ENCODE data around the gene GPR160. TPM values are rescaled to one million over a fixed set of nuclear protein-coding genes. Genes with fewer than 3 reads are reported as not detected.

The GPR160 gene
- total RNA-seq, 1 experiment from 2014 or later = 16.1 TPM

GRCh38 chr3:170046269-170047132 lies 8.7 kb downstream of the GPR160 start:
- no peak for DNase-seq
- H3K4me3 ChIP-seq (ENCODE audit: low read depth, low read length) = no peak overlapping the region
- no peaks in the 10 kb centered on the region for H3K27me3 ChIP-seq (replicated peaks; ENCODE audit: control insufficient read depth, insufficient read depth, low read length)
- no peaks in the 10 kb centered on the region for H3K36me3 ChIP-seq (ENCODE audit: control insufficient read depth, insufficient read depth, low read length)
- no peaks in the 10 kb centered on the region for H3K27me3 Mint-ChIP-seq (ENCODE audit: insufficient read depth, unreplicated experiment)
- peaks cover 8% of the 10 kb centered on the region for H3K36me3 Mint-ChIP-seq (ENCODE audit: insufficient read depth, unreplicated experiment)
- ChIA-PET POLR2A (interaction anchor here (0.5 kb wide), 1 partner anchor 107 kb away, joined by 5 read pairs; no protein-coding TSS in a partner anchor), CTCF (interaction anchor here (0.6 kb wide), 1 partner anchor 35 kb away, joined by 3 read pairs; no protein-coding TSS in a partner anchor)
- TF ChIP-seq CTCF (IDR thresholded peaks at IDR 0.05; ENCODE audit: insufficient read depth in 1 of 2, low read depth in 1 of 2, low read length in 1 of 2, severe bottlenecking in 1 of 2, unreplicated experiment in 1 of 2) = no peak
- peak overlapping the region; percentile 61 for H3K27ac Mint-ChIP-seq (ENCODE audit: unreplicated experiment)
- H3K4me3 Mint-ChIP-seq (ENCODE audit: unreplicated experiment) = no peak overlapping the region
- no peaks in the 10 kb centered on the region for H3K9me3 Mint-ChIP-seq (ENCODE audit: unreplicated experiment)
- H3K4me1 ChIP-seq = peaks cover 11% of the 10 kb centered on the region
- no peaks in the 10 kb centered on the region for H3K9me3 ChIP-seq
- H3K4me1 Mint-ChIP-seq (ENCODE audit: low read depth, unreplicated experiment) = peaks cover 6% of the 10 kb centered on the region
- intact Hi-C loops (cut with micrococcal nuclease; ENCODE audit: unreplicated experiment) = no loop called here
- BruUV-seq (replicated peaks) = no TSS peak

GRCh38 chr3:170047133-170047404 lies 9.3 kb downstream of the GPR160 start:
- Histone ChIP-seq H3K4me3 (ENCODE audit: low read depth, low read length) (no peak overlapping the region), H3K36me3 (ENCODE audit: control insufficient read depth, insufficient read depth, low read length) (no peaks in the 10 kb centered on the region), H3K4me1 (peaks cover 11% of the 10 kb centered on the region), H3K27me3 (replicated peaks; ENCODE audit: control insufficient read depth, insufficient read depth, low read length) (no peaks in the 10 kb centered on the region), H3K9me3 (no peaks in the 10 kb centered on the region)
- POLR2A ChIA-PET = no interaction called here
- no peak for TF ChIP-seq CTCF (IDR thresholded peaks at IDR 0.05; ENCODE audit: insufficient read depth in 1 of 2, low read depth in 1 of 2, low read length in 1 of 2, severe bottlenecking in 1 of 2, unreplicated experiment in 1 of 2)
- no peak overlapping the region for H3K4me3 Mint-ChIP-seq (ENCODE audit: unreplicated experiment)
- intact Hi-C loops (cut with micrococcal nuclease; ENCODE audit: unreplicated experiment) = no loop called here
- DNase-seq = no peak
- no TSS peak for BruUV-seq (replicated peaks)
- CTCF ChIA-PET = no interaction called here
- no peaks in the 10 kb centered on the region for H3K9me3 Mint-ChIP-seq (ENCODE audit: unreplicated experiment)
- no peaks in the 10 kb centered on the region for H3K27me3 Mint-ChIP-seq (ENCODE audit: insufficient read depth, unreplicated experiment)
- peaks cover 6% of the 10 kb centered on the region for H3K4me1 Mint-ChIP-seq (ENCODE audit: low read depth, unreplicated experiment)
- peaks cover 8% of the 10 kb centered on the region for H3K36me3 Mint-ChIP-seq (ENCODE audit: insufficient read depth, unreplicated experiment)
- peak overlapping the region; percentile 61 for H3K27ac Mint-ChIP-seq (ENCODE audit: unreplicated experiment)

GRCh38 chr3:170049146-170050000 lies 11.6 kb downstream of the GPR160 start:
- Histone ChIP-seq H3K9me3 (no peaks in the 10 kb centered on the region), H3K27me3 (replicated peaks; ENCODE audit: control insufficient read depth, insufficient read depth, low read length) (no peaks in the 10 kb centered on the region), H3K36me3 (ENCODE audit: control insufficient read depth, insufficient read depth, low read length) (no peaks in the 10 kb centered on the region), H3K4me1 (peaks cover 11% of the 10 kb centered on the region), H3K4me3 (ENCODE audit: low read depth, low read length) (no peak overlapping the region)
- Mint-ChIP-seq H3K4me1 (ENCODE audit: low read depth, unreplicated experiment) (peaks cover 6% of the 10 kb centered on the region), H3K4me3 (ENCODE audit: unreplicated experiment) (no peak overlapping the region), H3K27ac (ENCODE audit: unreplicated experiment) (no peak overlapping the region), H3K27me3 (ENCODE audit: insufficient read depth, unreplicated experiment) (no peaks in the 10 kb centered on the region), H3K9me3 (ENCODE audit: unreplicated experiment) (no peaks in the 10 kb centered on the region), H3K36me3 (ENCODE audit: insufficient read depth, unreplicated experiment) (no peaks in the 10 kb centered on the region)
- no peak for TF ChIP-seq CTCF (IDR thresholded peaks at IDR 0.05; ENCODE audit: insufficient read depth in 1 of 2, low read depth in 1 of 2, low read length in 1 of 2, severe bottlenecking in 1 of 2, unreplicated experiment in 1 of 2)
- BruUV-seq (replicated peaks) = no TSS peak
- no peak for DNase-seq
- intact Hi-C loops (cut with micrococcal nuclease; ENCODE audit: unreplicated experiment) = no loop called here
- ChIA-PET POLR2A (no interaction called here), CTCF (interaction anchor here (0.7 kb wide), 1 partner anchor 219 kb away, joined by 7 read pairs; no protein-coding TSS in a partner anchor)

Data from Caco-2 (cell line).